SU-DHL-6 (cell line): ENCODE results near the gene NLN.

Source experiments
- H2AFZ ChIP-seq: fragments of 200-600 bp; sonication (generic); 2 replicates; pipeline ENCODE4 v1.6.1; 2014; ENCODE audit warnings: low read depth, mild to moderate bottlenecking, moderate library complexity, mixed read lengths, antibody characterized with exemption, low read length; ENCODE audit not compliant: severe bottlenecking
- H3F3A ChIP-seq: fragments of 200-600 bp; shearing (Covaris generic); 2 replicates; pipeline ENCODE4 v1.6.0; 2016; ENCODE audit warnings: antibody characterized with exemption, mild to moderate bottlenecking; ENCODE audit not compliant: insufficient read depth
- H3K27ac ChIP-seq: fragments of 200-600 bp; sonication (generic); 2 replicates; pipeline ENCODE4 v1.5.1; 2016; ENCODE audit warnings: low read depth, mild to moderate bottlenecking, low read length, moderate library complexity, mixed read lengths
- H3K27me3 ChIP-seq: fragments of 200-600 bp; sonication (generic), shearing (Covaris generic); 2 replicates; pipeline ENCODE4 v1.6.0; 2014; ENCODE audit warnings: mild to moderate bottlenecking, low read length
- H3K36me3 ChIP-seq: fragments of 200-600 bp; sonication (generic); 2 replicates; pipeline ENCODE4 v1.6.1; 2014; ENCODE audit warnings: mild to moderate bottlenecking, low read length, mixed read lengths
- H3K4me2 ChIP-seq: fragments of 300-600, 200-600 bp; shearing (Covaris generic), sonication (generic); 2 replicates; pipeline ENCODE4 v1.6.0; 2014; ENCODE audit warnings: low read length, low read depth, mild to moderate bottlenecking; ENCODE audit not compliant: poor library complexity, severe bottlenecking
- H3K4me3 ChIP-seq: fragments of 200-600 bp; sonication (generic); 2 replicates; pipeline ENCODE4 v1.5.1; 2014; ENCODE audit warnings: antibody characterized with exemption, low read length, mild to moderate bottlenecking, mixed read lengths; ENCODE audit not compliant: insufficient read depth, poor library complexity, severe bottlenecking
- H3K79me2 ChIP-seq: fragments of 200-600 bp; sonication (generic); 2 replicates; pipeline ENCODE4 v1.6.1; 2014; ENCODE audit warnings: mild to moderate bottlenecking, low read length, moderate library complexity; ENCODE audit not compliant: insufficient read depth
- H3K9ac ChIP-seq: fragments of 200-600 bp; sonication (generic); 2 replicates; pipeline ENCODE4 v1.7.0; 2014; ENCODE audit warnings: mild to moderate bottlenecking, low read length
- H3K9me2 ChIP-seq: fragments of 200-600 bp; sonication (generic); replicated peaks from 2 replicates; pipeline ENCODE4 v1.6.1; 2014; ENCODE audit warnings: low read length; ENCODE audit not compliant: insufficient read depth
- H3K9me3 ChIP-seq: fragments of 200-600 bp; sonication (generic); 2 replicates; pipeline ENCODE4 v1.6.1; 2014; ENCODE audit warnings: low read length, mixed read lengths; ENCODE audit not compliant: insufficient read depth
- H4K20me1 ChIP-seq: fragments of 200-600 bp; sonication (generic); 2 replicates; pipeline ENCODE4 v1.6.1; 2014; ENCODE audit warnings: low read depth, mild to moderate bottlenecking, antibody characterized with exemption, low read length, moderate library complexity, mixed read lengths
- CTCF ChIP-seq: fragments of 200-600 bp; sonication (generic); IDR thresholded peaks from one replicate; pipeline ENCODE4 v1.5.1; 2017; ENCODE audit warnings: antibody characterized with exemption, mild to moderate bottlenecking, low read length, moderate library complexity; ENCODE audit not compliant: insufficient read depth, poor library complexity, severe bottlenecking
- EZH2phosphoT487 ChIP-seq: fragments of 200-600 bp; sonication (generic), shearing (Covaris generic); conservative IDR thresholded peaks from 2 replicates; pipeline ENCODE4 v1.6.1; 2018; ENCODE audit warnings: mild to moderate bottlenecking, antibody characterized with exemption, low read length, moderate library complexity, mixed read lengths

The NLN gene

GRCh38 chr5:65682148-65682547 is 39.9 kb upstream of the NLN start:
- Histone ChIP-seq H3K79me2 (no peaks in the 10 kb centered on the region), H3K27ac (no peak overlapping the region), H3K9me2 (no peaks in the 10 kb centered on the region), H3K4me2 (no peak overlapping the region), H3K27me3 (no peaks in the 10 kb centered on the region), H3K9me3 (no peaks in the 10 kb centered on the region), H3K9ac (no peak overlapping the region), H3K4me3 (no peak overlapping the region), H4K20me1 (no peaks in the 10 kb centered on the region), H3F3A (no peaks in the 10 kb centered on the region), H2AFZ (no peak overlapping the region), H3K36me3 (no peaks in the 10 kb centered on the region)
- TF ChIP-seq CTCF (no peak), EZH2phosphoT487 (no peak)

GRCh38 chr5:65693121-65693520 is 28.9 kb upstream of the NLN start:
- Histone ChIP-seq H4K20me1 (no peaks in the 10 kb centered on the region), H3F3A (no peaks in the 10 kb centered on the region), H3K9me3 (no peaks in the 10 kb centered on the region), H2AFZ (no peak overlapping the region), H3K4me3 (no peak overlapping the region), H3K36me3 (0 out of 2 replicates have a peak, but pooled peaks cover 4% of the 10 kb centered on the region), H3K27ac (no peak overlapping the region), H3K27me3 (no peaks in the 10 kb centered on the region), H3K79me2 (no peaks in the 10 kb centered on the region), H3K4me2 (no peak overlapping the region), H3K9ac (no peak overlapping the region), H3K9me2 (no peaks in the 10 kb centered on the region)
- TF ChIP-seq EZH2phosphoT487 (no peak), CTCF (no peak)

GRCh38 chr5:65695162-65695755 is 26.7 kb upstream of the NLN start:
- no peaks in the 10 kb centered on the region for H3K79me2 ChIP-seq
- H2AFZ ChIP-seq = no peak overlapping the region
- no peaks in the 10 kb centered on the region for H4K20me1 ChIP-seq
- TF ChIP-seq CTCF (no peak), EZH2phosphoT487 (no peak)
- no peak overlapping the region for H3K4me3 ChIP-seq
- no peak overlapping the region for H3K27ac ChIP-seq
- no peaks in the 10 kb centered on the region for H3F3A ChIP-seq
- H3K9me3 ChIP-seq = no peaks in the 10 kb centered on the region
- H3K9ac ChIP-seq = no peak overlapping the region
- H3K27me3 ChIP-seq = no peaks in the 10 kb centered on the region
- no peaks in the 10 kb centered on the region for H3K9me2 ChIP-seq
- peaks cover 4% of the 10 kb centered on the region; the same call in 1 of the 2 replicates for H3K36me3 ChIP-seq
- no peak overlapping the region for H3K4me2 ChIP-seq
